DMS153 (cell line): ENCODE results near the gene TRIM47.

Source experiments
- DNase-seq: peaks from one replicate; lab custom pipeline; 2025; lab: John Stamatoyannopoulos, UW

The TRIM47 gene

DNA sequence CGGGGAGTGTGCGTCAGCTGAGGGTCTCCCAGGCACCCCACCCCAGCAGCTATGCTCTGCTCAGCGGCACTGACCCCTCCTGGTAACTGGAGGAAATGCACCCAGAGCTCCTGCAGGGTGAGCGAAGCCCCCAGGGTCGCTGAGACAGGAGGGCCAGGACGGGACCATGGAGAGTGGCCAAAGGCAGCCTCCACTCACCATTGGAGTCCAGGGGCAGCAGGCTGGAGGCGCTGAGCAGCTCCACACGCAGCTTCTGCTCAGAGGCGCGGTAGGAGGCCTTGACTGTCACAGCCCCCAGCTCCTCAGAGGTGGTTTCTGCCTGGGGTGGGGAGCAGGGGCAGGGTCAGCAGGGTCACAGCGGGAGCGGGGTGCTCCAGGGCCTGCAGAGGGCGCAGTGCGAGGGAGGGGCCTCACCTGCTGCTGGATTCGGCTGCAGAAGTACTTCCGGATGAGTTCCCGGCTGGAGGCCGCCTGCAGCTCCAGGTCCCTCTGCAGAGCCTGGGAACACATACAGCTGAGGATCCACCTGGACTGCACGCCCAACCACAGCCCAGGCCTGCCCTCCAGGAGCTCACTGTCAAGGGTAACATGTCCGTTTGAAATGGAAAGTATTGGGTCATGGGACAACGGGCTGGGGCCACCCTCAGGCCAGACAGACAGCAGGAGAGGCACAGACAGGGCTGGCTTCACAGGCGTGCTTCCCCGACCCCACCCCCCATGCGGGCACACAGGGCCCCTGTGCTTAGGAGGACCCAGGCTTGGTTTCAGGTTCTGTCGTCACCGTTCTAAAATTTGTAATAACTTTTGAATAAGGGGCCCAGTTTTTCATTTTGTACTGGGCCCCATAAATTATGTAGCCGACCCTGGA, 48.0 kb downstream of the TRIM47 start:
- no peak for DNase-seq

- no peak for DNase-seq
These were observed 48.6 kb downstream of the TRIM47 start for GRCh38 chr17:75829747-75830146.

- no peak for DNase-seq
These were observed 49.6 kb downstream of the TRIM47 start for GRCh38 chr17:75828741-75829140.

- DNase-seq = no peak
These were observed 50.3 kb downstream of the TRIM47 start for GRCh38 chr17:75828076-75828400.

DNA sequence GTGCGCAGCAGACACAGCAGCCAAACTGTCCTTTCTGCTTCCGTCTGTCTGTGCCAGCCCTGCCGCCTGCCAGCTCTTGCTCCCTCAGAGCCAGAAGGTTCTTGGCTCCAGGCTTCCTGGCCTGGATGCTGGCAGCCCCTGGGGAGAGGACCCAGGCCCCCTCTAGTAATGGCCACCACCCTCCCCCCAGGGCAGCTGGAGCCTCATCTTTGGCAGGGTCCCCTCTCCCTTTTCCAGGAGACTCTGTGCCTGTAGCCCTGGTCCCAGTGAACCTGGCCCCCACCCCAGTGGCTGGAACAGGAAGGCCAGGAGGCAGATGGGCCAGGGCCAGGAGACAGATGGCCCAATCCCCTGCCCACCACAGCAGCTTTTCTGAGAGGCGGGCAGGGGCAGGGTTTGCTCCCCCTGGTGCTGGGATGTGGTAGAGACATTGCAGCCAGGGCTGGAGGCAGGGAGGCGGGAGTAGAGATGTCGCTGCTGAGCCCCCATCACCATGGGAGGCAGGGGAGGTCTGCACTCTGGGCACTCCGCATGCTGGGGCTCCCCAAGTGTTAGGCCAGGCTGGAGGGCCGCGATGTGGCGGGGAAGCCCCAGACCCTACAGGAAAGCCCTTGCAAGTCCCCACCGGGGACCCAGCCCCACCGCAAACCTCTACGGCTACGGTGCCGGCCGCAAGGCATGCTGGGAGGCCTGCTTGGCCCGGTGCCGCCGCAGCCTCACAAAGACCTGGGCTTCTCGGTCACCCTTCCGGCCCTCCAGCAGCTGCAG, 50.9 kb downstream of the TRIM47 start:
- peak; percentile 44 for DNase-seq

- DNase-seq = no peak
These were observed 51.6 kb downstream of the TRIM47 start for GRCh38 chr17:75826561-75827307.

GRCh38 chr17:75825748-75826370, 52.5 kb downstream of the TRIM47 start:
- DNase-seq = no peak

GRCh38 chr17:75825149-75825552, 53.2 kb downstream of the TRIM47 start:
- DNase-seq = no peak

GRCh38 chr17:75824666-75825065, 53.7 kb downstream of the TRIM47 start:
- no peak for DNase-seq
